Esophagus muscularis mucosa (tissue), 4 donors: ENCODE measurements around the gene HTR4. TPM values are rescaled to one million over a fixed set of nuclear protein-coding genes. Genes with fewer than 3 reads are reported as not detected.

Source experiments
- DNase-seq: peaks from one replicate; pipeline ENCODE4 v3.0.0-alpha.2; 2017; ENCODE audit errors: extremely low spot score
- H3K27ac ChIP-seq, 4 donors: fragments of 200-600 bp; sonication (generic); replicated peaks in 1 of 4; 1 replicate in 3 of 4; 2 replicates in 1 of 4; pipeline ENCODE4 v1.5.1; 2016 to 2019; ENCODE audit warnings: mild to moderate bottlenecking in 1 of 4
- H3K27me3 ChIP-seq, 4 donors: fragments of 200-600 bp; sonication (generic); one replicate each; pipeline versions ENCODE4 v1.5.1 to v1.6.0; 2016 to 2019
- H3K36me3 ChIP-seq, 4 donors: fragments of 200-600 bp; sonication (generic); one replicate each; pipeline ENCODE4 v1.5.1; 2016 to 2019
- H3K4me1 ChIP-seq, 4 donors: fragments of 200-600 bp; sonication (generic); one replicate each; pipeline ENCODE4 v1.5.1; 2016 to 2019
- H3K4me3 ChIP-seq, 4 donors: fragments of 200-600 bp; sonication (generic); 1 replicate in 2 of 4; 2 replicates in 2 of 4; pipeline ENCODE4 v1.5.1; 2016 to 2019; ENCODE audit warnings: mild to moderate bottlenecking in 4 of 4, moderate library complexity in 1 of 4
- H3K9me3 ChIP-seq, 4 donors: fragments of 200-600 bp; sonication (generic); 1 replicate in 3 of 4; 2 replicates in 1 of 4; pipeline ENCODE4 v1.5.1; 2016 to 2019
- EP300 ChIP-seq: sonication (generic); formaldehyde crosslinking; IDR thresholded peaks from one replicate; pipeline ENCODE4 v1.6.1; 2017; ENCODE audit warnings: antibody characterized with exemption
- POLR2A ChIP-seq: fragments of 450-650 bp; IDR thresholded peaks from one replicate; pipeline ENCODE4 v1.6.1; 2017; ENCODE audit warnings: antibody characterized with exemption, moderate library complexity, mild to moderate bottlenecking, low read depth
- POLR2AphosphoS5 ChIP-seq, 2 donors: sonication (generic); formaldehyde crosslinking; IDR thresholded peaks; one replicate each; pipeline ENCODE4 v1.6.1; 2017; ENCODE audit warnings: antibody characterized with exemption in 2 of 2
- WGBS: methylation state at CpG from one replicate; pipeline ENCODE4 v1.1.5; 2018; 5-methylcytosine and 5-hydroxymethylcytosine counted together
- intact Hi-C: fragments of 100-400 bp; cut with DNase I; formaldehyde crosslinking; loops from one replicate; pipeline ENCODE4 v1.15.1; 2023
- total RNA-seq, 4 donors: library from RNA; depleted of rRNA; stranded (reverse); fragments of >200 nt; gene quantifications; one replicate each; pipeline versions ENCODE4 v1.1.0 to v1.2.1, GENCODE V29; 2016
- TF ChIP-seq, protein P1 (sequence below), 3 experiments: fragments of 200-600 bp in 2 of 3; fragments of 450-650 bp in 1 of 3; sonication (generic) in 2 of 3; IDR thresholded peaks; one replicate each; pipeline ENCODE4 v1.5.1; 2017 to 2019; ENCODE audit warnings: antibody characterized with exemption in 3 of 3, mild to moderate bottlenecking in 2 of 3, moderate library complexity in 1 of 3

The HTR4 gene
- total RNA-seq, 4 donors from 2014 or later, result 0.23 to 0.42 TPM; not detected in 2

DNA sequence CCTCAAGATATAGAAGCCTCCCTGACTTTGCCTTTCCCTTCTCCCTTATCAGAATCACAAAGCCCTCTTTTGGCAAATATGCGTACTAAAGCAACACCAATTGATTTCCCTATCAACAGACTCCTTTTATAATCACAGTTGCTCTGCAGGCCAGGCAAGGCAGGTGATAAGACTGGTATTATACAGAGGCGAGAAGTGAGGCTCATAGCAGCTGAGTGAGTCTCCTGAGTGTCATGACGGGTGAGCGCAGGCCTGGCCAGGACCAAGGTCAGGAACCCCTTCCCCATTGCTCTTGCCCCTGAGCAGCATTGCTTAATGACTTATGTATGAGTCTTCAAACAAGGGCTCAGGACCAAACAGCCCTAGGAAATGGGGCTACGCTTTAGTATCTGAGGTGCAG is 199.8 kb downstream of the HTR4 start:
- no peak overlapping the region for H3K27ac ChIP-seq
- WGBS, result 82% methylated on average over 5 of the region's 5 CpGs
- no peak for TF ChIP-seq POLR2AphosphoS5 (IDR thresholded peaks at IDR 0.05)
- TF ChIP-seq POLR2A, result no peak
- TF ChIP-seq, protein P1, sequence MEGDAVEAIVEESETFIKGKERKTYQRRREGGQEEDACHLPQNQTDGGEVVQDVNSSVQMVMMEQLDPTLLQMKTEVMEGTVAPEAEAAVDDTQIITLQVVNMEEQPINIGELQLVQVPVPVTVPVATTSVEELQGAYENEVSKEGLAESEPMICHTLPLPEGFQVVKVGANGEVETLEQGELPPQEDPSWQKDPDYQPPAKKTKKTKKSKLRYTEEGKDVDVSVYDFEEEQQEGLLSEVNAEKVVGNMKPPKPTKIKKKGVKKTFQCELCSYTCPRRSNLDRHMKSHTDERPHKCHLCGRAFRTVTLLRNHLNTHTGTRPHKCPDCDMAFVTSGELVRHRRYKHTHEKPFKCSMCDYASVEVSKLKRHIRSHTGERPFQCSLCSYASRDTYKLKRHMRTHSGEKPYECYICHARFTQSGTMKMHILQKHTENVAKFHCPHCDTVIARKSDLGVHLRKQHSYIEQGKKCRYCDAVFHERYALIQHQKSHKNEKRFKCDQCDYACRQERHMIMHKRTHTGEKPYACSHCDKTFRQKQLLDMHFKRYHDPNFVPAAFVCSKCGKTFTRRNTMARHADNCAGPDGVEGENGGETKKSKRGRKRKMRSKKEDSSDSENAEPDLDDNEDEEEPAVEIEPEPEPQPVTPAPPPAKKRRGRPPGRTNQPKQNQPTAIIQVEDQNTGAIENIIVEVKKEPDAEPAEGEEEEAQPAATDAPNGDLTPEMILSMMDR (IDR thresholded peaks at IDR 0.05), result no peak
- no peak for TF ChIP-seq EP300
- DNase-seq, result no peak
- no peak overlapping the region for H3K4me3 ChIP-seq
- intact Hi-C loops, result no loop called here
- no peaks in the 10 kb centered on the region for H3K9me3 ChIP-seq
- no peaks in the 10 kb centered on the region for H3K36me3 ChIP-seq
- peaks cover 0 to 13% (median 0%) of the 10 kb centered on the region in 4 donors for H3K4me1 ChIP-seq
- no peaks in the 10 kb centered on the region for H3K27me3 ChIP-seq

DNA sequence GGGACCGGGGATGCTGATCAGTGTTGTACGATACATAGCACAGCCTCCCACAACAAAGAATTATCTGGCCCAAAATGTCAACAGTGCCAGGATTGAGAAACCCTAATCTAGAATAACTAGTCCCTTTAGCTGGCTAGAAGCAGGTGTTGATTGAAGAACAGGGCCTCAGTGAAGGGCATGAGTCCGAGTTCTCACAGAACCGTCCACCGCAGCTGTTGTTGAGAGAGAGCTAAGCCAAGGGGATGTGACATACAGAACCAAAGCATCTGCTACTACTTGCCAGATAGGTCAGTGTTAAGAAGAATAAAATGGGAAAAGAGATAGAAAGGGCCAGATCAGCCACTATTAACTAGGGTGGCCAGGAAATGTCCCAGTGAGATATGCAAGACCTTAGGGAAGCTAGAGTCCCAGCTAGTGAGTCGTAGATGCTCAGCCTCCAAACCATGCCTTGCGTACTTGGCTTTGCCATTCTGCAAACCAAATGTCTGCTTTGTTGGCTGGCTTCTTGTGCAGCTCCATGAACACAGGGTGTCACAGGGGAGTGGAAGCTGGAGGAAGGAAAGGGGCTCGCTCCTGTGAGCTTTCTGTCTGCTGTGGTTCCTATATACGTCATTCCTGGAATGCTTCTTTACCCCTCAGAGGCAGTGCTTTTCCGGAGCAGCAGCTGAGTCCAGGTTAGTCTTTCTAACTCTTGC is 201.7 kb downstream of the HTR4 start:
- WGBS, result 79% methylated on average over 10 of the region's 10 CpGs
- Histone ChIP-seq H3K27me3 (no peaks in the 10 kb centered on the region), H3K9me3 (no peaks in the 10 kb centered on the region), H3K36me3 (no peaks in the 10 kb centered on the region), H3K27ac (no peak overlapping the region), H3K4me3 (no peak overlapping the region), H3K4me1 (peaks cover 0 to 13% (median 0%) of the 10 kb centered on the region in 4 donors)
- intact Hi-C loops, result no loop called here
- DNase-seq, result no peak
- TF ChIP-seq, protein P1 (IDR thresholded peaks at IDR 0.05), result no peak
- no peak for TF ChIP-seq POLR2AphosphoS5 (IDR thresholded peaks at IDR 0.05)
- no peak for TF ChIP-seq EP300
- no peak for TF ChIP-seq POLR2A

DNA sequence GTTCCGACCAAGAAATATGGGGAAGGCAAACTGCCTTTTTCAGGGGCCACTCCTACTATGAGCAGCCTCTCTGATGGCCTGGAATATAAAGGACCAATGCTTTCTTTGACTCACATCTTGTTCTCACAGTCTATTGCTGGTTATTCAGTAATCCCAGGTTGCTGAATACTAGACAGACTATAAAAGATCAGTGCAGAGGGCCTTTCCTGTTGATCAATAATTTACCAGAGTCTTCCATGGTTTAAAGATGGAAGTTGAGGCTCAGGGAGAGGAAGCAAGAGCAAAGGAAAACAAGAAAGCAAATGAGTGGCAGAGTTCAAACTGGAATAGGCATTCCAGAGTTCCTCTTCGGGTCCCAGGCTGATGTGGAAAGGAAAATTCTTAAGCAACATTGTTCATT is 207.7 kb downstream of the HTR4 start:
- Histone ChIP-seq H3K27me3 (no peaks in the 10 kb centered on the region), H3K4me3 (no peak overlapping the region), H3K36me3 (peaks cover 5 to 17% (median 15%) of the 10 kb centered on the region in 4 donors), H3K4me1 (no peaks in the 10 kb centered on the region), H3K9me3 (no peaks in the 10 kb centered on the region), H3K27ac (no peak overlapping the region)
- intact Hi-C loops, result loop anchor here (10.0 kb wide), 1 partner anchor 588 kb away; no protein-coding TSS in a partner anchor
- DNase-seq, result no peak
- 77% methylated on average over 2 of the region's 2 CpGs for WGBS
- no peak for TF ChIP-seq POLR2AphosphoS5 (IDR thresholded peaks at IDR 0.05)

DNA sequence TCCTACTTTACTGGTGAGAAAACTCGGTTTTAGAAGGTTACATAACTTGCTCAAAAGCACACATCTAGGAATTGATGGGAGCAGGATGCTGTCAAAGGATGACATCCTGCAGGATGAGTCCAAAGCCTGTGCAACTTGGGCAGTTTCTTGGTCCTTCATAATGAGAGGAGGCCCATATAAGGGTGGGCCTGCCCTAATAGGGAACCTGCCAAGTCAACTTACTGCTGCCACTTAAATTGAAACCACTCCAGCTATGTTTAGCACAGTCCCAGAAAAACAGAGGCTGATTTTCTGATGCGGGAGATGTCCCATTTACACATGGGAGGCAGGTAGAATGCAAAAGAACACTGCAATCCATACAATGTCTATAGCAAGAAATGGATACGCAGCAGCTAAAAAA is 208.7 kb downstream of the HTR4 start:
- Histone ChIP-seq H3K4me3 (no peak overlapping the region), H3K4me1 (no peaks in the 10 kb centered on the region), H3K9me3 (no peaks in the 10 kb centered on the region), H3K36me3 (peaks cover 8 to 28% (median 23%) of the 10 kb centered on the region in 4 donors), H3K27me3 (no peaks in the 10 kb centered on the region), H3K27ac (no peak overlapping the region)
- no peak for TF ChIP-seq EP300
- TF ChIP-seq POLR2A, result no peak
- TF ChIP-seq POLR2AphosphoS5 (IDR thresholded peaks at IDR 0.05), result no peak
- TF ChIP-seq, protein P1 (IDR thresholded peaks at IDR 0.05), result no peak
- 91% methylated on average over 3 of the region's 3 CpGs for WGBS
- intact Hi-C loops, result loop anchor here (10.0 kb wide), 1 partner anchor 589 kb away; no protein-coding TSS in a partner anchor
- no peak for DNase-seq

DNA sequence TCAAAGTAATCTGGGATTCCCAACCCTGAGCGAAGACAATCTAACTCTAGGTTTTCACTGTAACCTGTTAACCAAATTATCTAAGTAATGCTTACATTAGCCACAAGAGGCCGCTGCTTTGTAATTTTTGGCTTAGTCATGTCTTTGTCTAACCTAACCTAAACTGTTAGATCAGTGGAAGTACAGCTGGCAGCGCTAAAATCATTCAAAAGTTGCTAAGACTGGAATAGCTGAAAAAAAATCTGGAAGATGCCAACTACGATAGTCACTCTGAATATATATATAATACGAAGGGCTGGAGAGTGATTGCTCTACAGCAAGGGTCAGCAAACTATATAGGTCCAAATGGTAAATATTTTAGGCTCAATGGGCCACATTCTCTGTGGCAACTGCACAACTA is 210.3 kb downstream of the HTR4 start:
- no peak overlapping the region for H3K4me3 ChIP-seq
- peaks cover 11 to 43% (median 39%) of the 10 kb centered on the region in 4 donors for H3K36me3 ChIP-seq
- intact Hi-C loops, result loop anchor here (1.0 to 10.0 kb wide), 3 partner anchors 38 to 591 kb away; no protein-coding TSS in a partner anchor
- peaks cover 0 to under 1% (median 0%) of the 10 kb centered on the region in 4 donors for H3K4me1 ChIP-seq
- no peak overlapping the region for H3K27ac ChIP-seq
- no peaks in the 10 kb centered on the region for H3K9me3 ChIP-seq
- no peaks in the 10 kb centered on the region for H3K27me3 ChIP-seq
- no peak for TF ChIP-seq EP300
- TF ChIP-seq, protein P1 (IDR thresholded peaks at IDR 0.05), result peak; percentile 70 to 74 (median 74)
- DNase-seq, result no peak
- 17% methylated on average over 5 of the region's 5 CpGs for WGBS
